ENCODE data around the gene NXNL1.

- TF ChIP-seq POLR2AphosphoS5 (IDR thresholded peaks at IDR 0.05): no peak
- TF ChIP-seq CTCF (IDR thresholded peaks at IDR 0.05 in 8 of 11, conservative IDR thresholded peaks at IDR 0.05 in 3 of 11): no peak
- no peak for TF ChIP-seq POLR2A (IDR thresholded peaks at IDR 0.05)
These were observed 21.3 kb upstream of the NXNL1 start for GRCh38 chr19:17481986-17482385.

All from spleen (tissue), 7 donors.